Stimulated activated CD8-positive, alpha-beta memory T cell treated with anti-CD3 and anti-CD28 coated beads, Interleukin-7, amount 100 ng/mL, for 48 hours (primary cell): ENCODE measurements around the gene CLASP1.
"Not testable (repeated sequence)": the region's sequence is repeated elsewhere in the genome, so short reads cannot be mapped to it uniquely, and the experiment has no call there.

ENCODE experiments used
- DNase-seq, 2 donors: peaks; one replicate each; pipeline ENCODE4 v3.0.0-alpha.2; 2020; ENCODE audit warnings: low read depth in 1 of 2; ENCODE audit errors: extremely low read depth in 1 of 2

The CLASP1 gene

DNA sequence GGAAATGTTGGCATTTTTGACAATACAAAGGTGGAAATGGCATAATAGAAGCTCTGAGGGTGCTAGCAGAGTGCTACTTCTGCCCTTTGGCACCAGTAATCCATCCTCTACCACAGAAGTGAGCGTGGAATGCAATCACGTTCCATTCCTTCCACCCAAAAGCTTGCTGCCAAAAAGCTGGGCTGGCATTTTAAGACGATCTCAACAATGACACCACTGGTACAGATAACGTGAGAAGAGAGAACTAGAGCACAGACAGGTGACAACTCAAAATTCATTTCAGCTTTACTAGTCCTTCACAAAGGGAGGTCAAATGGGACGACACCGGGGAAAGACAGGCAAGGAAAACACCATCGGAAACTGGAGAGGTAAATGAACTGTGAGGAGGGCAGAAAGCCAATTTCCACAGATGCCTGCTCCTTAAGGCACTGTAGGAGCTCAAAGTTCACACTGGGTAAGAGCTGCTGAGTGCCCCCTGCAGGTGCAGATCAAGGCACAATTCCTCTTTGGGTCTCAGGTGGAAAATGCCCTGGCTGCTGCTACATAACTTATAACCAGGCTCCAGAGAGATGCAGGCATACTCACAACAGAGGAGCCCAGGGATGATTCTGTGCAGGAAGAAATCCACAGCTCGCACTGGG, 169.3 kb downstream of the CLASP1 start:
- DNase-seq = no peak

DNA sequence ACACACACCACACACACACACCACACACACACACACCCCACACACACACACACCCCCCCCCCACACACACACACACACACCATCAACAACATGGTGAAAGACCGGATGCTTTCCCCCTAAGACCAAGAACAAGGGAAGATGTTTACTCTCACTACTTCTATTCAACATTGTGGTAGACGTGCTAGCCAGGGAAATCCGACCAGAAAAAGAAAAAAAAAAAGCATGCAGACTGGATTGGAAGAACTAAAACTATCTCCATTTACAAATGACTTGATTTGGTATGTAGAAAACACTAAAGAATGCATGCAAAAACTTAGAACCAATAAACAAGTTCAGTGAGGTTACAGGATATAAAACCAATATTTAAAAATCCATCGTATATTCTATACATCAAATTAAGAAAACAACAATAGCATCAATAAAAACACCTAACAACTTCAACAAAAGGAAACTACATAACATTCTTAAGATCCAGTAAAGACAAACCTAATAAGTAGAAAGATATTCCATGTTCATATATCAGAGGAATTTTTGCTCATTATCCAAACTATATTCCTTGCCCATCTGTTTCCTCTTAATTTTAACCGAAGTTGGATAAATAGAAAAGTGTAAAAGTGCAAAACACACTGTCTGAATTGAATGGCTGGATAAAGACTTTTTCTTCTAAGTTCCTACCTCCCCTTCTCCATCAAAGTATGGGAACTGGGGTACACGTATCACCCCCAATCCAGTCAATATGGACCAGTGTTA, 170.1 kb downstream of the CLASP1 start:
- no peak for DNase-seq

GRCh38 chr2:121478358-121478995, 170.8 kb downstream of the CLASP1 start:
- not testable (repeated sequence) for DNase-seq

DNA sequence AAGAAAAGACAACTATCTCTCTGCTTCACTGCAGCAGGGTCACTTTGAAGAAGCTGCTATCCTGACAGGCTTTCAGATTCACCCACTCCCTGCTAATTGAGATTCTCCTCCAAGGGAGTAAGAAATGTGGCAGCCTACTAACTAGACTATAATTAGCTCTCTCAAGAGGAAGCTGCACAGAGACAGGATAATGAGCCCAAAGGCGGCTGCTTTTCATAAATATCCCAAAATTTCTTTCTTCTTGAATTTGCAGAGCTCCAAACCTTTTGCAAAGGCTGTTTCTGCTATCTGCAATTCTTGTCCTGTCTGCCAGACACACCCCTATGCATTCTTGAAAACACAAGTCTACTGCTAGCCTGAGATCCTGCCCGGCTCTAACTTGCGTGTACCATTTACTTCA, 172.6 kb downstream of the CLASP1 start:
- DNase-seq = no peak

GRCh38 chr2:121475811-121476571, 173.3 kb downstream of the CLASP1 start:
- DNase-seq = no peak

DNA sequence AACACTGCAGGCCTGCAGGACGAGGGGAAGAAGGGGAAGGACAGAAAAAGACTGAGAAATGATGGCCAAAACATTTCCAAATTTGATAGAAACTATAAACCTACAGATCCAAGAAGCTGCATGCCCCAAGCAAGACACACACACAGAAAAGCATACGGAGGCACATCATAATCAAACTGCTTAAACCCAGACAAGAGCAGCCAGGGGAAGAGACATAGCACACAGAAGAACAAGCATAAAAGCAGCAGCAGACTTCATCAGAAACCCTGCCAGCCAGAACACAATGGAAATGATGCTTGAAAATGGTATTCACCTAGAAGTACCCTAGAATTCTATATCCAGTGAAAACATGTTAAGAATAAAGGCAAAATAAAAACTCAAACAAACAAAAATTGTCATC, 175.8 kb downstream of the CLASP1 start:
- no peak for DNase-seq

- DNase-seq = no peak
These were observed 176.7 kb downstream of the CLASP1 start for GRCh38 chr2:121472470-121472993.

DNA sequence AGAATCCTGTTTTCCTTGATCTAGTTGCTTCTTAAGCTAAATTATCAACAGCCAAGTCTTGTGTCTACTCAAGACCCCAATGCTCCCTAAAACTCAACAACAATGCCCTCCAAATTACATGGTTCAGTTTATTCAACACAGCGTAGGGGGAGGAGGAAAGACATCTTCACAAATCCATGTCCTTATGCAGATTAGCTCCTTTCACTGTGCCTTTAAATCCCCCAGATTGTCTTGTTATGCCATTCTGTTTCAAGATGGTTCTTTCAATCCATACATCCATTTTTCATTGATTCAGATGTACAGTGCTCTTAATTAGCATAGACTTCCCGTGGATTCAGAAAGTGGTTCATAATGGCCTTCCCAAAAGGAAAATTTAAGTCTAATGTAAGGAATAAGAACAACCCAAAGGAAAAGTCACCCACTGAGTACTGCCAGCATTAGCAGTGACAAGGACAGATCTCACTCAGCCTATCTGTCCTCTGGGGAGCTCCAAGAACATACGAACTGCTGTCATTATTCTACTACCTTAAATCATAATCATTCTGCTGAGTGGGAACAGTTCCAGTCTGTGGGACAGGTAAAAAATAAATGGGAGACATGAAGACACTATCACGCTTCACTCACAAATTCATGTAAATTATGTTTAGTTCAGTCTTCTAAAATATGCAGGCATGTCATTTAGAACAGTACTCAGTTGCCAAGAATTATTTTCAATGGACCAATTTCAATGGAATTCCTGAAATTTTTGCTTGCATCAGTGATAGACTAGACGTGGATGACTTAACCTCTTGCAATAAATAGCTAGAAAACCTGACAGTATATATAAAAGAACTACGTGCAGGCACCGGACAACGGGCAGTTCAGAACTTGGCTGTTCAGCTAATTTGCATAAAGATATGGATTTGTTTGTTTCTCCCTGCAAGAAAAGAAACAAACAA, 177.5 kb downstream of the CLASP1 start:
- DNase-seq = no peak

DNA sequence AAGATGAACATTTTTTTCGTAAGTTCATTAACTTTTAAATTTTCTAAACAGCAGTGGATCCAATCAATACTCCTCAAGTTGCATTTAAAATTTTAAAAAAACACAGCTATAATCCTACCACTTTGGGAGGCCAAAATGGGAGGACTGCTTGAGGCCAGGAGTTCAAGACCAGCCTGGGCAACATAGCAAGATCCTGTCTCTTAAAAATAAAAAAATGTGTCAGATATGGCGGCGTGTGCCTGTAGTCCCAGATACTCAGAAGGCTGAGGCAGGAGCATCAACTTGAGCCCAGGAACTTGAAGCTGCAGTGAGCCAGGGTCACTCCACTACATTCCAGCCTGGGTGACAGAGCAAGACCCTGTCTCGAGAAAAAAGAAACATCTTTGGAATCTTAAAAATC, 178.3 kb downstream of the CLASP1 start:
- no peak for DNase-seq

- no peak for DNase-seq
These were observed 179.9 kb downstream of the CLASP1 start for GRCh38 chr2:121469356-121469755.

GRCh38 chr2:121468936-121469335, 180.3 kb downstream of the CLASP1 start:
- DNase-seq = no peak

- no peak for DNase-seq
These were observed 190.0 kb downstream of the CLASP1 start for GRCh38 chr2:121459291-121459690.

- no peak for DNase-seq
These were observed 192.9 kb downstream of the CLASP1 start for GRCh38 chr2:121456325-121456724.

- no peak for DNase-seq
These were observed 193.8 kb downstream of the CLASP1 start for GRCh38 chr2:121455446-121455845.

DNA sequence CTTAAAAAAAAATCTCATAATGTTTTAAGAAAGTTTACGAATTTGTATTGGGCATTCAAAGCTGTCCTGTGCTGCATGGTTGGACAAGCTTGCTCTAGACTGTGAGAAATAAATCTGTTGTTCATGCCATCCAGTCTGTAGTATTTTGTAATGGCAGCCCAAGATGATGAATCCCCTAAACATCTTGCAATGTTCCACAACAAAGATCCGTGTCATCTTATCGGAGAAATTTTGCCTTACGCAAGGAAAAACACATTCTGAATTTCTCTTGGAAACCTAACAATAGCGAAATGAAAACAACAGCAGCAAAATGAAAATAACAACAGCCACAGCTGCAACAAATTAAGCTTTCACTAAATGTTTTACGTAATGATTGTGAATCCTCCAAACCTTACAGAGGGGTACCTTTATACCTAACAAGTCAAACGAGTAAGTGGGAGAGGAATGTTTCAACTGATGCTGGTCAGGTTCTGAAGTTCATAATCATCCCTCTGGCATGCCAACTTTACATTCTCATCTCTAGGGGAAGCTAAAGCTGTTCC, 194.6 kb downstream of the CLASP1 start:
- no peak for DNase-seq

DNA sequence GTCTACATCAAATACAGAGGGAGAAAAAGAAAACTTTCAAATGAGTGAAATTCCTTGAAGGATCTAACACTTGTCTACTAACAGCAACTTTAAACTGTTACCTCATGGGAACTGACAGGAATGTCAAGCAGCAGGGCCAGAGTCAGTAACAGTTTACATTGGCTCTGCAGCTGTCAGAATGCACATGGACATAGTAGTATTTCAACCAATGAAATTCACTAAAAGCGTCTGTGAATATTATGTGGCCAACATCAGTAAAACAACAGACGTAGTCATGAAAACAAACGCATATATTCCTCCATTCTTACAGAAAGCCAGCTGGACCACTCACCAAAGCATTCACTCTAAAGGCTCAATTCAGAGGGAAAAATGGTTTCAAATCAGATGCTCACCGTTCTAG, 197.9 kb downstream of the CLASP1 start:
- DNase-seq = no peak

GRCh38 chr2:121450301-121450700, 199.0 kb downstream of the CLASP1 start:
- no peak for DNase-seq

DNA sequence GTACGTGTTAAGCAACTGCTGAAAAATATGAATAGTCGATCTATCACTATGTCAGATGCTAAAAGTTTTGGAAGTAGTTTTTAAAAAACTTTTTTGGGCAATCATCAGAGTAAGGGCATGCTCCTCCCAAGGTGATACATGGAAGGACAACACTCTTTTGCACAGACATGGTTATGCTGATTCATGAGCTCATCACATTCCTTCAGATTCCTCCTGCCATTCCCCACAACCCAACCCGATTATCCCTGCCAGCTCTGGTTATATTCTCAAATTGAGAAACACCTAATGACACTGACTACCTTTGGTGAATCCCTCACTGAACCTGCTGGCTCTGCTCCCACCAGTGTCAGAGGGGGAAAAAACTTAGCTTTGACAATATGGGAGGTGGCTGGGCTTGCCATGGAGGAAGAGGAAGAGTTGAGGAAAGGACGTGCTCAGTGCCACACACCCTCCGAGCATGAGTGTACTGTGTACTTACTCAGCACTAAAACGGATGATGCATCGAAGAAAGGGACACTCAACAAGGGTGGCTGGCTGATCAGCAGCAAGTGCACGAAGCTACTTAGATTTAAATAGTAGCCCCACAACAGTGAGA, 202.5 kb downstream of the CLASP1 start:
- no peak for DNase-seq

DNA sequence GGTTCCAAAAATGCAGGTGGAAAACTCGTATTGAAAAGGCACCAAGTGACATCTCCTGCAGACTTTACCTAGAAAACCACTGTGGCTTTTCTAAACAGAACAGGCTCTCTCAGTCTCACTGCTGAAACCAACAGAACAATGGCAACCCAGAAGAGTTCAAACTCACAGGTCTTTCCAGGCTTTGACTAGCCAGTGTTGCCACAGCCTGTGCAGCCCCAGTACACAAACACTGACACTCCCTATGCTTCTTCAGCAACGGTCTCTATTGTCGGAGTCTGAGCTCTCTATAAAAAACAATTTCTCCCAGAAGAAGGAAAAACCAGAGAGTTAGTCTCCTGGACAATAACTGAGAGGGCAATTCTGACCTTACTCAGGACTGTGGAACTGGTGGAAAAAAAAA, 206.4 kb downstream of the CLASP1 start:
- DNase-seq = no peak
